Body of pancreas (tissue), 4 donors: ENCODE data around the gene RBCK1. TPM values are rescaled to one million over a fixed set of nuclear protein-coding genes. Genes with fewer than 3 reads are reported as not detected.

ENCODE experiments used
- ATAC-seq: fragments of 150-250 bp; one replicate; pipeline ENCODE4 v1.9.1; 2016
- DNase-seq, 4 donors: peaks; one replicate each; pipeline ENCODE4 v3.0.0-alpha.2; 2019
- H3K27ac ChIP-seq, 4 donors: fragments of 200-600 bp; sonication (generic); 1 replicate in 3 of 4; 2 replicates in 1 of 4; pipeline versions ENCODE4 v1.5.1 to v1.6.1; 2016 to 2019; ENCODE audit warnings: mild to moderate bottlenecking in 1 of 4, mixed read lengths in 1 of 4, moderate library complexity in 1 of 4
- H3K27me3 ChIP-seq, 2 donors: fragments of 200-600 bp; sonication (generic); one replicate each; pipeline ENCODE4 v1.6.0; 2016; ENCODE audit warnings: mild to moderate bottlenecking in 1 of 2
- H3K36me3 ChIP-seq, 2 donors: fragments of 200-600 bp; sonication (generic); replicated peaks in 1 of 2; 2 replicates each; pipeline ENCODE4 v1.5.1; 2016; ENCODE audit warnings: low read depth in 2 of 2; ENCODE audit not compliant: insufficient read depth in 1 of 2
- H3K4me1 ChIP-seq: fragments of 200-600 bp; sonication (generic); one replicate; pipeline ENCODE4 v1.6.0; 2016
- H3K4me3 ChIP-seq, 2 donors: fragments of 200-600 bp; sonication (generic); 1 replicate in 1 of 2; 2 replicates in 1 of 2; pipeline ENCODE4 v1.5.1; 2016 to 2019
- H3K9me3 ChIP-seq, 3 donors: fragments of 200-600 bp; sonication (generic); 1 replicate in 2 of 3; 2 replicates in 1 of 3; pipeline ENCODE4 v1.5.1; 2016
- CTCF ChIP-seq, 7 experiments: fragments of 450-650 bp in 4 of 7; fragments of 200-600 bp in 3 of 7; sonication (generic) in 3 of 7; IDR thresholded peaks; one replicate each; pipeline ENCODE4 v1.5.1; 2016 to 2019; ENCODE audit warnings: antibody characterized with exemption in 7 of 7
- POLR2A ChIP-seq, 3 donors: fragments of 450-650 bp; IDR thresholded peaks; one replicate each; pipeline ENCODE4 v1.6.1; 2016; ENCODE audit warnings: antibody characterized with exemption in 3 of 3, mild to moderate bottlenecking in 2 of 3
- WGBS, 2 donors: methylation state at CpG; one replicate each; pipeline ENCODE4 v1.1.5; 2017; 5-methylcytosine and 5-hydroxymethylcytosine counted together
- intact Hi-C: fragments of 100-400 bp; cut with DNase I; formaldehyde crosslinking; loops from one replicate; pipeline ENCODE4 v1.15.1; 2023
- total RNA-seq, 2 donors: library from RNA; depleted of rRNA; stranded (reverse); fragments of >200 nt; gene quantifications; one replicate each; pipeline ENCODE4 v1.1.0, GENCODE V29; 2016

RBCK1 gene
- total RNA-seq, 2 donors from 2014 or later: 36.1 to 95.9 TPM

DNA sequence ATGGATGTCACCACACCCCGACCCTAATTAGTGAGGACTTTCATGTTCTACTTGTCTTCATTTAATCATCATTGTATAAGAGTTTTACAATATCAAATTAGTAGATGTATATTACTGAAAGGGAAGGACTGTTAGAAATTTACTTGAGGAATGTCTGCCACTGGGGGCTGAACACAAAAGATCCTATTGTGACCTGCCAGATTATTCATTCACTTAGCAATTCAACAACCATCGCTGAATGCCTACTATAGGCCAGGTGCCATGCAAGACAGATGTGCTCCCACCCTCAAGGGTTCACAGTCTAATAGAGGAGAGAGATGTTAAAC lies 8.0 kb upstream of the RBCK1 start:
- intact Hi-C loops: no loop called here
- 29 to 44% methylated on average over 2 of the region's 2 CpGs for WGBS, 2 donors

DNA sequence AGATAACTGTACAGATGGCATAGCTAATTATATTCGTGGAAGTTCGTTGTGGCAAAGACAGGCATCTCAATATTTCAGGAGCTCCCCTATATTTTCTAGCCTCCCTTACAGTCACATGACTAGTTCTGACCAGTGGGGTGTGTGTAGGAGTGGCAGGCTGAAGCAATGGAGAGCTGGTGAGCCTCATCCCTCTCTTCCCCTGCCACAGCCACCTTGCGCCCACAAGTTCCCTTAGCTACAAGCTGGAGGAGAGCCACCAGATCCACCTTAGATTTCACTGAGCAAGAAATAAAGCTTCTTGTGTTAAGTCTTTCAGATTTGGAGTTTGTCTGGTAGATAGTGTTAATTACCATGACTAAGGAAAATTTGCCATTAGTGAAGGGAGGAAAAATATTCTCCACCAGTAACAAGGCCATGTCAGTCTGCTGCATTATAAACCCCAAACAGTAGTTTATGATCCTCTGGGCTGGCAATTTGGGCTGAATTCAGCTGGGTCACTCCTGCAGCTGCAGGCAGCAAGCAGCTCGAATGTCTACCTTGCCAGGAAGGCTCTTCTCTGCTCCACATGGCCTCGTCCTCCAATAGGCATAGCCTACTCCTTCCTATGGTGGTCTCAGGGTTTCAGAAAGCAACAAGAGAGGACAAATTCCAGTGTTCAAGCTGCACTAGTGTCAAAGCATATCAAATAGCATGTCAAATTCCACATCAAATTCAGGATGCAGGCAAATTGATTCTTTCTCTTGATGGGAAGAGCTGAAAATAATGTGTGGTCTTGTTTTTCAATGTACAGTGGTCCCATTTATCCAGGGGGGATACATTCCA lies 7.4 kb upstream of the RBCK1 start:
- intact Hi-C loops: no loop called here
- WGBS, 2 donors: 49 to 65% methylated on average over 5 of the region's 5 CpGs

More for the DNA sequence above, 8.0 kb upstream of the RBCK1 start:
- no peaks in the 10 kb centered on the region for H3K9me3 ChIP-seq
- peak overlapping the region in 1 of 4 donors; percentile 7 for H3K27ac ChIP-seq
- H3K36me3 ChIP-seq: peaks cover 0 to 12% of the 10 kb centered on the region in 2 donors
- H3K4me1 ChIP-seq: peaks cover 5% of the 10 kb centered on the region
- TF ChIP-seq CTCF (IDR thresholded peaks at IDR 0.05): no peak
- TF ChIP-seq POLR2A (IDR thresholded peaks at IDR 0.05): no peak
- no peak for ATAC-seq
- DNase-seq: no peak
- H3K4me3 ChIP-seq: no peak overlapping the region
- H3K27me3 ChIP-seq: no peaks in the 10 kb centered on the region

DNA sequence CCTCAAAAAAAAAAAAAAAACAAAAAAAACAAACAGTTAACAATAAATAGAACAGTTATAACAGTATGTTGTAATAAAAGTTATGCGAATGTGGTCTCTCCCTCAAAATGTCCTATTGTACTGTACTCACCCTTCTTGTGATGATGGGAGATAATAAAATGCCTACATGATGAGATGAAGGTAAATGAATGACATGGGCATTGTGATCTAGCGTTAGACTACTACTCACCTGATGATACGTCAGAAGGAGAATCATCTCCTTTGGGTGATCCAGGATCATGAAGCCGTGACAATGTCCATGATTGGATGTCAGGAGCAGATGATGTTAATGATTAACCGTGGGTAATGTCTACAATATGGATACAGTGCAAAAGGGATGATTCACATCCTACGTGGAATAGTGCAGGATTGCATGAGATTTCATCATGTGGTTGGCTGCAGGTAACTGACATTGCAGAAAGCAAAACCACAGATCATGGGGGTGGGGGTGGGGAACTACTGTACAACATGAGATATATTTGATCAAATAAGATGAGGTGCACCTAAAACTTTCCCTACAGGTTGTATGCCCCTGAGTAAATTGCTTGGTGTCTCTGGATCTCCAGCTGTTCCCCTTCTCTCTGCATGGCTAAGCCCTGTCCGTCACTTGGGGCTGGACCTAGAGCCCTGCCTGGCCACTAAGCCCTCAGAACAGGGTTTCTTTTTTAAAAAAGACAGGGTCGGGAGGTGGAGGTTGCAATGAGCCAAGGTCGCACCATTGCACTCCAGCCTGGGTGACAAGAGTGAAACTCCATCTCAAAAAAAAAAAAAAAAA lies 6.2 kb upstream of the RBCK1 start:
- WGBS, 2 donors: 60 to 70% methylated on average over 9 of the region's 9 CpGs
- intact Hi-C loops: no loop called here
- H3K9me3 ChIP-seq: no peaks in the 10 kb centered on the region
- no peaks in the 10 kb centered on the region for H3K27me3 ChIP-seq
- DNase-seq: no peak
- ATAC-seq: no peak
- H3K4me3 ChIP-seq: no peak overlapping the region
- H3K36me3 ChIP-seq: peaks cover 0 to 2% of the 10 kb centered on the region in 2 donors
- H3K4me1 ChIP-seq: peaks cover 2% of the 10 kb centered on the region
- TF ChIP-seq POLR2A (IDR thresholded peaks at IDR 0.05) (no peak), CTCF (IDR thresholded peaks at IDR 0.05) (no peak)
- peak overlapping the region in 1 of 4 donors; percentile 25 for H3K27ac ChIP-seq

More for the DNA sequence above, 7.4 kb upstream of the RBCK1 start:
- peaks cover 5% of the 10 kb centered on the region for H3K4me1 ChIP-seq
- DNase-seq (no peak), ATAC-seq (no peak)
- TF ChIP-seq POLR2A (IDR thresholded peaks at IDR 0.05) (no peak), CTCF (IDR thresholded peaks at IDR 0.05) (no peak)
- no peaks in the 10 kb centered on the region for H3K9me3 ChIP-seq
- H3K27ac ChIP-seq: peak overlapping the region in 2 of 4 donors; percentile 2 to 7
- H3K4me3 ChIP-seq: no peak overlapping the region
- H3K36me3 ChIP-seq: peaks cover 0 to 10% of the 10 kb centered on the region in 2 donors
- H3K27me3 ChIP-seq: no peaks in the 10 kb centered on the region

GRCh38 chr20:402496-402885 lies 5.6 kb upstream of the RBCK1 start:
- no peaks in the 10 kb centered on the region for H3K9me3 ChIP-seq
- DNase-seq (no peak), ATAC-seq (no peak)
- no peaks in the 10 kb centered on the region for H3K36me3 ChIP-seq
- H3K4me1 ChIP-seq: peaks cover 8% of the 10 kb centered on the region
- no peak overlapping the region for H3K27ac ChIP-seq
- intact Hi-C loops: no loop called here
- TF ChIP-seq CTCF (IDR thresholded peaks at IDR 0.05): no peak
- no peak for TF ChIP-seq POLR2A (IDR thresholded peaks at IDR 0.05)
- no peaks in the 10 kb centered on the region for H3K27me3 ChIP-seq
- WGBS, 2 donors: 86 to 88% methylated on average over 2 of the region's 2 CpGs
- H3K4me3 ChIP-seq: no peak overlapping the region
